GM23338 (cell line): ENCODE results near the gene RYR1. TPM values are rescaled to one million over a fixed set of nuclear protein-coding genes. Genes with fewer than 3 reads are reported as not detected.

Experiments
- ATAC-seq: fragments of 200-7000 bp; cut with Tn5 transposase; 3 replicates; pipeline ENCODE4 v1.9.1; 2020
- DNase-seq: peaks from one replicate; pipeline ENCODE4 v3.0.0-alpha.2; 2015; ENCODE audit warnings: low spot score
- H2AFZ ChIP-seq: fragments of 200-600 bp; sonication (generic); 2 replicates; pipeline ENCODE4 v1.8.0; 2016; ENCODE audit warnings: antibody characterized with exemption, mild to moderate bottlenecking, moderate library complexity
- H3F3A ChIP-seq: fragments of 200-600 bp; sonication (generic); replicated peaks from 2 replicates; pipeline ENCODE4 v1.8.0; 2017; ENCODE audit warnings: antibody characterized with exemption, mixed run types, low read depth
- H3K27ac ChIP-seq: fragments of 200-600 bp; sonication (generic); 2 replicates; pipeline ENCODE4 v1.6.1; 2016; ENCODE audit warnings: low read depth
- H3K27me3 ChIP-seq: fragments of 200-600 bp; sonication (generic); 2 replicates; pipeline ENCODE4 v1.8.0; 2016; ENCODE audit warnings: mild to moderate bottlenecking, mixed run types, moderate library complexity; ENCODE audit not compliant: insufficient read depth
- H3K36me3 ChIP-seq: fragments of 200-600 bp; sonication (generic); 2 replicates; pipeline ENCODE4 v1.8.0; 2016; ENCODE audit warnings: mild to moderate bottlenecking; ENCODE audit not compliant: insufficient read depth
- H3K4me1 ChIP-seq: fragments of 200-600 bp; sonication (generic); 2 replicates; pipeline ENCODE4 v1.8.0; 2016; ENCODE audit warnings: mild to moderate bottlenecking, moderate library complexity; ENCODE audit not compliant: insufficient read depth
- H3K4me2 ChIP-seq: fragments of 200-600 bp; sonication (generic); 2 replicates; pipeline ENCODE4 v1.7.1; 2017; ENCODE audit warnings: mixed run types
- H3K4me3 ChIP-seq: fragments of 200-600 bp; sonication (generic); 2 replicates; pipeline ENCODE4 v1.6.1; 2016; ENCODE audit warnings: mixed run types
- H3K79me2 ChIP-seq: fragments of 200-600 bp; sonication (generic); replicated peaks from 2 replicates; pipeline ENCODE4 v1.8.0; 2017; ENCODE audit warnings: mild to moderate bottlenecking; ENCODE audit not compliant: insufficient read depth
- H3K9me2 ChIP-seq: fragments of 200-600 bp; sonication (generic); 2 replicates; pipeline ENCODE4 v1.8.0; 2017; ENCODE audit not compliant: insufficient read depth
- H4K20me1 ChIP-seq: fragments of 200-600 bp; sonication (generic); replicated peaks from 2 replicates; pipeline ENCODE4 v1.8.0; 2017; ENCODE audit warnings: mild to moderate bottlenecking; ENCODE audit not compliant: insufficient read depth
- H3K27ac Mint-ChIP-seq: 2 replicates; pipeline ENCODE4 v1.8.0; 2020; ENCODE audit warnings: inconsistent platforms, mild to moderate bottlenecking, moderate library complexity, mixed read lengths
- H3K27me3 Mint-ChIP-seq: 3 replicates; pipeline ENCODE4 v1.8.0; 2022; ENCODE audit warnings: low read depth, mild to moderate bottlenecking, moderate library complexity, mixed read lengths, inconsistent platforms; ENCODE audit not compliant: insufficient read depth, poor library complexity
- H3K36me3 Mint-ChIP-seq: 3 replicates; pipeline ENCODE4 v1.8.0; 2021; ENCODE audit warnings: low read depth, mild to moderate bottlenecking, inconsistent platforms, moderate library complexity, mixed read lengths
- H3K4me1 Mint-ChIP-seq: 3 replicates; pipeline ENCODE4 v1.8.0; 2020; ENCODE audit warnings: mild to moderate bottlenecking, inconsistent platforms, mixed read lengths
- H3K4me3 Mint-ChIP-seq: 3 replicates; pipeline ENCODE4 v1.8.0; 2021; ENCODE audit warnings: moderate library complexity, mild to moderate bottlenecking, inconsistent platforms, mixed read lengths
- H3K9me3 Mint-ChIP-seq: 3 replicates; pipeline ENCODE4 v1.8.0; 2020; ENCODE audit warnings: moderate library complexity, mild to moderate bottlenecking, inconsistent platforms, mixed read lengths
- CREB1 ChIP-seq: fragments of 250-450 bp; sonication (Bioruptor Pico); IDR thresholded peaks from 2 replicates; pipeline ENCODE4 v1.5.0; 2020; ENCODE audit warnings: low read depth, mild to moderate bottlenecking, moderate library complexity
- EZH2 ChIP-seq: fragments of 200-600 bp; sonication (generic); IDR thresholded peaks from one replicate; pipeline ENCODE4 v1.8.0; 2017; ENCODE audit warnings: antibody characterized with exemption, mild to moderate bottlenecking, low read depth; ENCODE audit not compliant: unreplicated experiment
- EZH2phosphoT487 ChIP-seq: fragments of 200-600 bp; sonication (generic); IDR thresholded peaks from one replicate; pipeline ENCODE4 v1.8.1; 2018; ENCODE audit warnings: antibody characterized with exemption; ENCODE audit not compliant: unreplicated experiment
- NANOG ChIP-seq: IDR thresholded peaks from 2 replicates; pipeline ENCODE4 v1.6.1; 2016; ENCODE audit warnings: antibody characterized with exemption, borderline replicate concordance
- ZNF331 ChIP-seq: fragments of 250-450 bp; sonication (Bioruptor Pico); IDR thresholded peaks from 2 replicates; pipeline ENCODE4 v1.5.0; 2020; ENCODE audit warnings: low read depth, mild to moderate bottlenecking, moderate library complexity
- polyA plus RNA-seq: library from polyadenylated mRNA; unstranded; fragments of >200 nt; fragmentation: Nextera tagmentation; extraction: Ambion mirVana; gene quantifications from 2 replicates; pipeline ENCODE4 v1.2.1, GENCODE V29; 2016
- total RNA-seq: library from RNA; depleted of rRNA; stranded (reverse); fragments of >200 nt; shearing (Covaris generic); gene quantifications from 2 replicates; pipeline ENCODE4 v1.2.3, GENCODE V29; 2014
- TF ChIP-seq, protein P1 (sequence below): fragments of 250-450 bp; sonication (Bioruptor Pico); IDR thresholded peaks from 2 replicates; pipeline ENCODE4 v1.5.0; 2020; ENCODE audit warnings: mild to moderate bottlenecking, moderate library complexity
- TF ChIP-seq, protein P2 (sequence below): IDR thresholded peaks from 2 replicates; pipeline ENCODE4 v1.6.1; 2016; ENCODE audit warnings: antibody characterized with exemption
- TF ChIP-seq, protein P3 (sequence below): IDR thresholded peaks from one replicate; pipeline ENCODE4 v1.6.1; 2018; ENCODE audit warnings: antibody characterized with exemption; ENCODE audit not compliant: unreplicated experiment

Gene RYR1
- total and polyA plus RNA-seq, 2 experiments from 2014 or later: 4.0 to 26.7 TPM

DNA sequence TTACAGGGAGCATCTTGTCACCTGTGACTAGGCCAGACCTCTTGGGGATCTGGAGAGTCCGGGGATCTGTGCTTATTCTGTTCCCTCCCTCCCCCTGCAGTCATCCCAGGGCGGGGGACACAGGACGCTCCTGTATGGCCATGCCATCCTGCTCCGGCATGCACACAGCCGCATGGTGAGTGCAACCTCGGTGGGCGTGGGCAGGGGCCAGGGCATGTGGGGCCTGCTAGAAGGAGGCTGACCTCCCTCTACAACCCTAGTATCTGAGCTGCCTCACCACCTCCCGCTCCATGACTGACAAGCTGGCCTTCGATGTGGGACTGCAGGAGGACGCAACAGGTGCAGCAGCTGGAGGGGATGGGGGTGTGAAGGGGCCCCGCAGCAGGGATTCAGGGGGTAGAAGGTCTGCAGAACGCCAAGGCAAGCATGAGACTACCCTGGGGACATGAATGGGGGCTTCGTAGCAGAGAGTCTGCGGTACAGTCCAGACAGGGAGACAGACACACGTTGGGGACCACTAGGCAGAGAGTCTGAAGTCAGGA is 10.0 kb downstream of the RYR1 start:
- H2AFZ ChIP-seq: no peak overlapping the region
- H3K36me3 ChIP-seq: peaks cover 10% of the 10 kb centered on the region; the same call in 1 of the 2 replicates
- H3K27me3 Mint-ChIP-seq: peaks cover 7% of the 10 kb centered on the region
- peaks cover 6% of the 10 kb centered on the region; the same call in 1 of the 2 replicates for H3K4me1 ChIP-seq
- peaks cover 44% of the 10 kb centered on the region for H3K36me3 Mint-ChIP-seq
- H3K4me3 ChIP-seq: no peak overlapping the region
- H3K9me2 ChIP-seq: no peaks in the 10 kb centered on the region
- no peak overlapping the region for H3K27ac Mint-ChIP-seq
- H4K20me1 ChIP-seq: no peaks in the 10 kb centered on the region; the same call in 1 of the 2 replicates
- H3F3A ChIP-seq: 0 out of 2 replicates have a peak, but pooled peaks cover 2% of the 10 kb centered on the region
- H3K79me2 ChIP-seq: no peaks in the 10 kb centered on the region
- no peaks in the 10 kb centered on the region for H3K27me3 ChIP-seq
- no peaks in the 10 kb centered on the region; the same call in 2 of the 3 replicates for H3K9me3 Mint-ChIP-seq
- H3K4me2 ChIP-seq: no peak overlapping the region
- DNase-seq (no peak), ATAC-seq (no peak)
- no peak overlapping the region for H3K4me3 Mint-ChIP-seq
- no peak overlapping the region for H3K27ac ChIP-seq
- peaks cover 15% of the 10 kb centered on the region for H3K4me1 Mint-ChIP-seq
- TF ChIP-seq EZH2 (no peak), EZH2phosphoT487 (no peak), CREB1 (CRISPR knock-in tag) (no peak), NANOG (no peak), ZNF331 (CRISPR knock-in tag) (no peak)
- TF ChIP-seq, protein P1, sequence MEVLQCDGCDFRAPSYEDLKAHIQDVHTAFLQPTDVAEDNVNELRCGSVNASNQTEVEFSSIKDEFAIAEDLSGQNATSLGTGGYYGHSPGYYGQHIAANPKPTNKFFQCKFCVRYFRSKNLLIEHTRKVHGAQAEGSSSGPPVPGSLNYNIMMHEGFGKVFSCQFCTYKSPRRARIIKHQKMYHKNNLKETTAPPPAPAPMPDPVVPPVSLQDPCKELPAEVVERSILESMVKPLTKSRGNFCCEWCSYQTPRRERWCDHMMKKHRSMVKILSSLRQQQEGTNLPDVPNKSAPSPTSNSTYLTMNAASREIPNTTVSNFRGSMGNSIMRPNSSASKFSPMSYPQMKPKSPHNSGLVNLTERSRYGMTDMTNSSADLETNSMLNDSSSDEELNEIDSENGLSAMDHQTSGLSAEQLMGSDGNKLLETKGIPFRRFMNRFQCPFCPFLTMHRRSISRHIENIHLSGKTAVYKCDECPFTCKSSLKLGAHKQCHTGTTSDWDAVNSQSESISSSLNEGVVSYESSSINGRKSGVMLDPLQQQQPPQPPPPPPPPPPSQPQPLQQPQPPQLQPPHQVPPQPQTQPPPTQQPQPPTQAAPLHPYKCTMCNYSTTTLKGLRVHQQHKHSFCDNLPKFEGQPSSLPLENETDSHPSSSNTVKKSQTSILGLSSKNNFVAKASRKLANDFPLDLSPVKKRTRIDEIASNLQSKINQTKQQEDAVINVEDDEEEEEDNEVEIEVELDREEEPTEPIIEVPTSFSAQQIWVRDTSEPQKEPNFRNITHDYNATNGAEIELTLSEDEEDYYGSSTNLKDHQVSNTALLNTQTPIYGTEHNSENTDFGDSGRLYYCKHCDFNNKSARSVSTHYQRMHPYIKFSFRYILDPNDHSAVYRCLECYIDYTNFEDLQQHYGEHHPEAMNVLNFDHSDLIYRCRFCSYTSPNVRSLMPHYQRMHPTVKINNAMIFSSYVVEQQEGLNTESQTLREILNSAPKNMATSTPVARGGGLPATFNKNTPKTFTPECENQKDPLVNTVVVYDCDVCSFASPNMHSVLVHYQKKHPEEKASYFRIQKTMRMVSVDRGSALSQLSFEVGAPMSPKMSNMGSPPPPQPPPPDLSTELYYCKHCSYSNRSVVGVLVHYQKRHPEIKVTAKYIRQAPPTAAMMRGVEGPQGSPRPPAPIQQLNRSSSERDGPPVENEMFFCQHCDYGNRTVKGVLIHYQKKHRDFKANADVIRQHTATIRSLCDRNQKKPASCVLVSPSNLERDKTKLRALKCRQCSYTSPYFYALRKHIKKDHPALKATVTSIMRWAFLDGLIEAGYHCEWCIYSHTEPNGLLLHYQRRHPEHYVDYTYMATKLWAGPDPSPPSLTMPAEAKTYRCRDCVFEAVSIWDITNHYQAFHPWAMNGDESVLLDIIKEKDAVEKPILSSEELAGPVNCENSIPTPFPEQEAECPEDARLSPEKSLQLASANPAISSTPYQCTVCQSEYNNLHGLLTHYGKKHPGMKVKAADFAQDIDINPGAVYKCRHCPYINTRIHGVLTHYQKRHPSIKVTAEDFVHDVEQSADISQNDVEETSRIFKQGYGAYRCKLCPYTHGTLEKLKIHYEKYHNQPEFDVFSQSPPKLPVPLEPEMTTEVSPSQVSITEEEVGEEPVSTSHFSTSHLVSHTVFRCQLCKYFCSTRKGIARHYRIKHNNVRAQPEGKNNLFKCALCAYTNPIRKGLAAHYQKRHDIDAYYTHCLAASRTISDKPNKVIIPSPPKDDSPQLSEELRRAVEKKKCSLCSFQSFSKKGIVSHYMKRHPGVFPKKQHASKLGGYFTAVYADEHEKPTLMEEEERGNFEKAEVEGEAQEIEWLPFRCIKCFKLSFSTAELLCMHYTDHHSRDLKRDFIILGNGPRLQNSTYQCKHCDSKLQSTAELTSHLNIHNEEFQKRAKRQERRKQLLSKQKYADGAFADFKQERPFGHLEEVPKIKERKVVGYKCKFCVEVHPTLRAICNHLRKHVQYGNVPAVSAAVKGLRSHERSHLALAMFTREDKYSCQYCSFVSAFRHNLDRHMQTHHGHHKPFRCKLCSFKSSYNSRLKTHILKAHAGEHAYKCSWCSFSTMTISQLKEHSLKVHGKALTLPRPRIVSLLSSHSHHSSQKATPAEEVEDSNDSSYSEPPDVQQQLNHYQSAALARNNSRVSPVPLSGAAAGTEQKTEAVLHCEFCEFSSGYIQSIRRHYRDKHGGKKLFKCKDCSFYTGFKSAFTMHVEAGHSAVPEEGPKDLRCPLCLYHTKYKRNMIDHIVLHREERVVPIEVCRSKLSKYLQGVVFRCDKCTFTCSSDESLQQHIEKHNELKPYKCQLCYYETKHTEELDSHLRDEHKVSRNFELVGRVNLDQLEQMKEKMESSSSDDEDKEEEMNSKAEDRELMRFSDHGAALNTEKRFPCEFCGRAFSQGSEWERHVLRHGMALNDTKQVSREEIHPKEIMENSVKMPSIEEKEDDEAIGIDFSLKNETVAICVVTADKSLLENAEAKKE (CRISPR knock-in tag): no peak
- TF ChIP-seq, protein P2, sequence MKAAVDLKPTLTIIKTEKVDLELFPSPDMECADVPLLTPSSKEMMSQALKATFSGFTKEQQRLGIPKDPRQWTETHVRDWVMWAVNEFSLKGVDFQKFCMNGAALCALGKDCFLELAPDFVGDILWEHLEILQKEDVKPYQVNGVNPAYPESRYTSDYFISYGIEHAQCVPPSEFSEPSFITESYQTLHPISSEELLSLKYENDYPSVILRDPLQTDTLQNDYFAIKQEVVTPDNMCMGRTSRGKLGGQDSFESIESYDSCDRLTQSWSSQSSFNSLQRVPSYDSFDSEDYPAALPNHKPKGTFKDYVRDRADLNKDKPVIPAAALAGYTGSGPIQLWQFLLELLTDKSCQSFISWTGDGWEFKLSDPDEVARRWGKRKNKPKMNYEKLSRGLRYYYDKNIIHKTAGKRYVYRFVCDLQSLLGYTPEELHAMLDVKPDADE: no peak
- TF ChIP-seq, protein P3, sequence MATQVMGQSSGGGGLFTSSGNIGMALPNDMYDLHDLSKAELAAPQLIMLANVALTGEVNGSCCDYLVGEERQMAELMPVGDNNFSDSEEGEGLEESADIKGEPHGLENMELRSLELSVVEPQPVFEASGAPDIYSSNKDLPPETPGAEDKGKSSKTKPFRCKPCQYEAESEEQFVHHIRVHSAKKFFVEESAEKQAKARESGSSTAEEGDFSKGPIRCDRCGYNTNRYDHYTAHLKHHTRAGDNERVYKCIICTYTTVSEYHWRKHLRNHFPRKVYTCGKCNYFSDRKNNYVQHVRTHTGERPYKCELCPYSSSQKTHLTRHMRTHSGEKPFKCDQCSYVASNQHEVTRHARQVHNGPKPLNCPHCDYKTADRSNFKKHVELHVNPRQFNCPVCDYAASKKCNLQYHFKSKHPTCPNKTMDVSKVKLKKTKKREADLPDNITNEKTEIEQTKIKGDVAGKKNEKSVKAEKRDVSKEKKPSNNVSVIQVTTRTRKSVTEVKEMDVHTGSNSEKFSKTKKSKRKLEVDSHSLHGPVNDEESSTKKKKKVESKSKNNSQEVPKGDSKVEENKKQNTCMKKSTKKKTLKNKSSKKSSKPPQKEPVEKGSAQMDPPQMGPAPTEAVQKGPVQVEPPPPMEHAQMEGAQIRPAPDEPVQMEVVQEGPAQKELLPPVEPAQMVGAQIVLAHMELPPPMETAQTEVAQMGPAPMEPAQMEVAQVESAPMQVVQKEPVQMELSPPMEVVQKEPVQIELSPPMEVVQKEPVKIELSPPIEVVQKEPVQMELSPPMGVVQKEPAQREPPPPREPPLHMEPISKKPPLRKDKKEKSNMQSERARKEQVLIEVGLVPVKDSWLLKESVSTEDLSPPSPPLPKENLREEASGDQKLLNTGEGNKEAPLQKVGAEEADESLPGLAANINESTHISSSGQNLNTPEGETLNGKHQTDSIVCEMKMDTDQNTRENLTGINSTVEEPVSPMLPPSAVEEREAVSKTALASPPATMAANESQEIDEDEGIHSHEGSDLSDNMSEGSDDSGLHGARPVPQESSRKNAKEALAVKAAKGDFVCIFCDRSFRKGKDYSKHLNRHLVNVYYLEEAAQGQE: no peak
